ENCODE measurements around the gene SIPA1L3. TPM values are rescaled to one million over a fixed set of nuclear protein-coding genes. Genes with fewer than 3 reads are reported as not detected.

Gene SIPA1L3
- total and polyA plus RNA-seq, 10 of the 15 experiments (the other 5 are each of a cell fraction or from before 2014, with no cell fraction given): 0.24 to 66.2 (median 19.1) TPM

DNA sequence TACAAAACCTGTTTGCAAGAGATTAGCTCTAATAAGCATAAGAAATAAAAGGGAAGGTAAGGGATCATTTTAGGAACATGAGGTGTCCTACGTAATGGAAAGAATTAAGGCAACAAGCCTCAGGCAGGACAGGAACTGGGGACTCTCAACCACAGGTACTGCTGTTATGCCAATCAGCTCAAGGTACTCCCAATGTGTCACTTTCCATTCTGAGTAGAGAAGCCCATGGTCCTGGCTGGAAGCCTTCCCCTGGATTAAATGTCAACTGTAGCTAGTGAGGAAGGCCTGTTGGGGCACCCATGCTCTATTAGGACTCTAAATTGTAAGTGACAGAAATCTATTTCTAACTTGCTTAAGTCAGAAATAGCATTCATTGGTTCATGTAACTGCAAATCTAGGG, 182.4 kb downstream of the SIPA1L3 start:
- POLR2A ChIA-PET: no interaction called here
- intact Hi-C loops (cut with micrococcal nuclease; ENCODE audit: unreplicated experiment): no loop called here
- FAIRE-seq: no peak

More for the DNA sequence above, 182.4 kb downstream of the SIPA1L3 start:
- ChIA-PET SMC1A (ENCODE audit: uncharacterized antibody, unreplicated experiment) (interaction anchor here (1.2 kb wide), 1 partner anchor 182 kb away, joined by 4 read pairs; no protein-coding TSS in a partner anchor), RAD21 (ENCODE audit: unreplicated experiment) (interaction anchor here (1.1 kb wide), 1 partner anchor 183 kb away, joined by 3 read pairs; the partner anchor contains the start of gene WDR87), CTCF (interaction anchor here (1.2 to 1.5 kb wide), 2 partner anchors 145 to 188 kb away, joined by 3 to 8 read pairs; no protein-coding TSS in a partner anchor)
- TF ChIP-seq EGR1 (IDR thresholded peaks at IDR 0.05; ENCODE audit: borderline replicate concordance in 1 of 2, low read depth in 2 of 2, low read length in 2 of 2) (no peak), CREB1 (IDR thresholded peaks at IDR 0.05; ENCODE audit: low read depth) (no peak), ZNF24 (IDR thresholded peaks at IDR 0.05) (no peak), KDM1A (IDR thresholded peaks at IDR 0.05; ENCODE audit: borderline replicate concordance) (no peak), IRF3 (IDR thresholded peaks at IDR 0.05) (no peak), ZNF384 (IDR thresholded peaks at IDR 0.05; ENCODE audit: borderline replicate concordance, low read depth, low read length) (no peak), BMI1 (IDR thresholded peaks at IDR 0.05; ENCODE audit: borderline replicate concordance) (no peak), TBL1XR1 (IDR thresholded peaks at IDR 0.05; ENCODE audit: low read depth, low read length) (no peak), HDGF (IDR thresholded peaks at IDR 0.05) (no peak), RELA (IDR thresholded peaks at IDR 0.05; ENCODE audit: borderline replicate concordance, partially characterized antibody) (no peak), ZSCAN29 (IDR thresholded peaks at IDR 0.05) (no peak), SUPT20H (IDR thresholded peaks at IDR 0.05; ENCODE audit: borderline replicate concordance, control insufficient read depth, low read depth, low read length) (no peak)
- TF ChIP-seq, protein P1, sequence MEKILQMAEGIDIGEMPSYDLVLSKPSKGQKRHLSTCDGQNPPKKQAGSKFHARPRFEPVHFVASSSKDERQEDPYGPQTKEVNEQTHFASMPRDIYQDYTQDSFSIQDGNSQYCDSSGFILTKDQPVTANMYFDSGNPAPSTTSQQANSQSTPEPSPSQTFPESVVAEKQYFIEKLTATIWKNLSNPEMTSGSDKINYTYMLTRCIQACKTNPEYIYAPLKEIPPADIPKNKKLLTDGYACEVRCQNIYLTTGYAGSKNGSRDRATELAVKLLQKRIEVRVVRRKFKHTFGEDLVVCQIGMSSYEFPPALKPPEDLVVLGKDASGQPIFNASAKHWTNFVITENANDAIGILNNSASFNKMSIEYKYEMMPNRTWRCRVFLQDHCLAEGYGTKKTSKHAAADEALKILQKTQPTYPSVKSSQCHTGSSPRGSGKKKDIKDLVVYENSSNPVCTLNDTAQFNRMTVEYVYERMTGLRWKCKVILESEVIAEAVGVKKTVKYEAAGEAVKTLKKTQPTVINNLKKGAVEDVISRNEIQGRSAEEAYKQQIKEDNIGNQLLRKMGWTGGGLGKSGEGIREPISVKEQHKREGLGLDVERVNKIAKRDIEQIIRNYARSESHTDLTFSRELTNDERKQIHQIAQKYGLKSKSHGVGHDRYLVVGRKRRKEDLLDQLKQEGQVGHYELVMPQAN (conservative IDR thresholded peaks at IDR 0.05): no peak
- Histone ChIP-seq H2AFZ (ENCODE audit: control insufficient read depth, low read depth, low read length) (no peak overlapping the region), H3K27me3 (replicated peaks in 1 of 2; ENCODE audit: control insufficient read depth in 2 of 2, insufficient read depth in 2 of 2, low read length in 1 of 2) (no peaks in the 10 kb centered on the region), H3K9ac (ENCODE audit: control insufficient read depth, insufficient read depth, low read length) (no peak overlapping the region), H3K79me2 (ENCODE audit: control insufficient read depth, insufficient read depth, low read length) (no peaks in the 10 kb centered on the region), H3K9me3 (replicated peaks; ENCODE audit: control insufficient read depth, insufficient read depth, low read length) (no peaks in the 10 kb centered on the region), H3K27ac (ENCODE audit: control insufficient read depth, insufficient read depth) (no peak overlapping the region), H3K36me3 (ENCODE audit: control insufficient read depth in 2 of 2, insufficient read depth in 2 of 2, low read length in 1 of 2) (peaks cover 16 to 20% of the 10 kb centered on the region in 2 experiments), H3K4me2 (ENCODE audit: control insufficient read depth, insufficient read depth) (no peak overlapping the region), H3K4me1 (ENCODE audit: control insufficient read depth, insufficient read depth, low read length) (no peaks in the 10 kb centered on the region), H3K4me3 (no peak overlapping the region), H4K20me1 (ENCODE audit: control insufficient read depth, insufficient read depth) (no peaks in the 10 kb centered on the region)
- in situ Hi-C loops (cut with MboI): no loop called here
- BruUV-seq (replicated peaks): no TSS peak
- DNase-seq (ENCODE audit: low read depth, low spot score): no peak
- WGBS (ENCODE audit: insufficient coverage, insufficient replicate concordance, low lambda C conversion rate, missing lambda C conversion rate): 100% methylated on average over 1 of the region's 1 CpG
- no peak for ATAC-seq

Measured in GM12878 (cell line).